GM12892 (cell line): ENCODE measurements around the gene HLA-G.

Experiments used
- POLR2A ChIP-seq: IDR thresholded peaks from 2 replicates; pipeline ENCODE4 v1.6.1; 2011; ENCODE audit warnings: low read depth, low read length, control low read depth
- POLR2AphosphoS5 ChIP-seq: IDR thresholded peaks from 2 replicates; pipeline ENCODE4 v1.6.1; 2011; ENCODE audit warnings: low read depth, low read length, control low read depth
- TAF1 ChIP-seq: IDR thresholded peaks from 2 replicates; pipeline ENCODE4 v1.6.1; 2011; ENCODE audit warnings: low read depth, mild to moderate bottlenecking, control low read depth, low read length, borderline replicate concordance

GRCh38 chr6:29814379-29815117, 13.1 kb upstream of the HLA-G start:
- no peak for TF ChIP-seq POLR2A
- TF ChIP-seq POLR2AphosphoS5 = no peak
- TF ChIP-seq TAF1 = no peak
